Measurements from ENCODE around the gene CCNA1.

The CCNA1 gene

DNA sequence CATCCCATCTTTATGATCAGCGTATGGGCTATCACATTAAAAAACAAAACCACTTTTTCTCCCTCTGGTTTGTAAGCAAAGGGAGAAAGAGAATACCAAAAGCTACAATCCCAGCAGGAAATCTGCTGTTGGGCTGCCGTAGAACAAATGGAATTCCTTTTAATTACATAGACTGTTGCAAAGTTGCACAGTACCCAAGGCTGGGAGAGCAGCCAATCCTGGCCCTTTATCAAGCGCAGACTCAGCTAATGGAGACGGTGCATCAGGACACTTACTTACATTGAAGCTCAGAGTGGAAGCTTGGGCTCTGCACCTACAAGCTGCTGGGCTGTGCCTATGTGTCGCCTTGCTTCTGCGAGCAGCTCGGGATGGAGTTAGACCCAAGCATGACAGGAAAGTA lies 15.2 kb downstream of the CCNA1 start:
- H3K27ac ChIP-seq (ENCODE audit: extremely low read depth, low read depth, low read length) = no peak overlapping the region
- POLR2A ChIA-PET = no interaction called here
- TF ChIP-seq ZBTB17 (tag by site-specific recombination; IDR thresholded peaks at IDR 0.05) (no peak), OSR2 (tag by site-specific recombination; IDR thresholded peaks at IDR 0.05) (no peak), GLIS2 (tag by site-specific recombination; IDR thresholded peaks at IDR 0.05) (no peak), ZFP3 (tag by site-specific recombination; IDR thresholded peaks at IDR 0.05; ENCODE audit: low read depth) (no peak), ZNF610 (tag by site-specific recombination; IDR thresholded peaks at IDR 0.05; ENCODE audit: borderline replicate concordance) (no peak), ZNF112 (tag by site-specific recombination; IDR thresholded peaks at IDR 0.05) (no peak), ZNF341 (tag by site-specific recombination; IDR thresholded peaks at IDR 0.05; ENCODE audit: low read depth) (no peak), ZNF354C (tag by site-specific recombination; IDR thresholded peaks at IDR 0.05; ENCODE audit: borderline replicate concordance, low read depth) (no peak), ZNF16 (tag by site-specific recombination; IDR thresholded peaks at IDR 0.05; ENCODE audit: low read depth) (no peak), KLF7 (tag by site-specific recombination; IDR thresholded peaks at IDR 0.05; ENCODE audit: borderline replicate concordance) (no peak), ZNF530 (tag by site-specific recombination; IDR thresholded peaks at IDR 0.05; ENCODE audit: low read depth) (no peak)
- TF ChIP-seq, protein P1, sequence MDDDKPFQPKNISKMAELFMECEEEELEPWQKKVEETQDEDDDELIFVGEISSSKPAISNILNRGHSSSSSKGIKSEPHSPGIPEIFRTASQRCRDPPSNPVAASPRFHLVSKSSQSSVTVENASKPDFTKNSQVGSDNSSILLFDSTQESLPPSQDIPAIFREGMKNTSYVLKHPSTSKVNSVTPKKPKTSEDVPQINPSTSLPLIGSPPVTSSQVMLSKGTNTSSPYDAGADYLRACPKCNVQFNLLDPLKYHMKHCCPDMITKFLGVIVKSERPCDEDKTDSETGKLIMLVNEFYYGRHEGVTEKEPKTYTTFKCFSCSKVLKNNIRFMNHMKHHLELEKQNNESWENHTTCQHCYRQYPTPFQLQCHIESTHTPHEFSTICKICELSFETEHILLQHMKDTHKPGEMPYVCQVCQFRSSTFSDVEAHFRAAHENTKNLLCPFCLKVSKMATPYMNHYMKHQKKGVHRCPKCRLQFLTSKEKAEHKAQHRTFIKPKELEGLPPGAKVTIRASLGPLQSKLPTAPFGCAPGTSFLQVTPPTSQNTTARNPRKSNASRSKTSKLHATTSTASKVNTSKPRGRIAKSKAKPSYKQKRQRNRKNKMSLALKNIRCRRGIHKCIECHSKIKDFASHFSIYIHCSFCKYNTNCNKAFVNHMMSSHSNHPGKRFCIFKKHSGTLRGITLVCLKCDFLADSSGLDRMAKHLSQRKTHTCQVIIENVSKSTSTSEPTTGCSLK (tag by site-specific recombination; IDR thresholded peaks at IDR 0.05) = no peak
- TF ChIP-seq, protein P2, sequence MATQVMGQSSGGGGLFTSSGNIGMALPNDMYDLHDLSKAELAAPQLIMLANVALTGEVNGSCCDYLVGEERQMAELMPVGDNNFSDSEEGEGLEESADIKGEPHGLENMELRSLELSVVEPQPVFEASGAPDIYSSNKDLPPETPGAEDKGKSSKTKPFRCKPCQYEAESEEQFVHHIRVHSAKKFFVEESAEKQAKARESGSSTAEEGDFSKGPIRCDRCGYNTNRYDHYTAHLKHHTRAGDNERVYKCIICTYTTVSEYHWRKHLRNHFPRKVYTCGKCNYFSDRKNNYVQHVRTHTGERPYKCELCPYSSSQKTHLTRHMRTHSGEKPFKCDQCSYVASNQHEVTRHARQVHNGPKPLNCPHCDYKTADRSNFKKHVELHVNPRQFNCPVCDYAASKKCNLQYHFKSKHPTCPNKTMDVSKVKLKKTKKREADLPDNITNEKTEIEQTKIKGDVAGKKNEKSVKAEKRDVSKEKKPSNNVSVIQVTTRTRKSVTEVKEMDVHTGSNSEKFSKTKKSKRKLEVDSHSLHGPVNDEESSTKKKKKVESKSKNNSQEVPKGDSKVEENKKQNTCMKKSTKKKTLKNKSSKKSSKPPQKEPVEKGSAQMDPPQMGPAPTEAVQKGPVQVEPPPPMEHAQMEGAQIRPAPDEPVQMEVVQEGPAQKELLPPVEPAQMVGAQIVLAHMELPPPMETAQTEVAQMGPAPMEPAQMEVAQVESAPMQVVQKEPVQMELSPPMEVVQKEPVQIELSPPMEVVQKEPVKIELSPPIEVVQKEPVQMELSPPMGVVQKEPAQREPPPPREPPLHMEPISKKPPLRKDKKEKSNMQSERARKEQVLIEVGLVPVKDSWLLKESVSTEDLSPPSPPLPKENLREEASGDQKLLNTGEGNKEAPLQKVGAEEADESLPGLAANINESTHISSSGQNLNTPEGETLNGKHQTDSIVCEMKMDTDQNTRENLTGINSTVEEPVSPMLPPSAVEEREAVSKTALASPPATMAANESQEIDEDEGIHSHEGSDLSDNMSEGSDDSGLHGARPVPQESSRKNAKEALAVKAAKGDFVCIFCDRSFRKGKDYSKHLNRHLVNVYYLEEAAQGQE (tag by site-specific recombination; IDR thresholded peaks at IDR 0.05) = no peak
- TF ChIP-seq, protein P3, sequence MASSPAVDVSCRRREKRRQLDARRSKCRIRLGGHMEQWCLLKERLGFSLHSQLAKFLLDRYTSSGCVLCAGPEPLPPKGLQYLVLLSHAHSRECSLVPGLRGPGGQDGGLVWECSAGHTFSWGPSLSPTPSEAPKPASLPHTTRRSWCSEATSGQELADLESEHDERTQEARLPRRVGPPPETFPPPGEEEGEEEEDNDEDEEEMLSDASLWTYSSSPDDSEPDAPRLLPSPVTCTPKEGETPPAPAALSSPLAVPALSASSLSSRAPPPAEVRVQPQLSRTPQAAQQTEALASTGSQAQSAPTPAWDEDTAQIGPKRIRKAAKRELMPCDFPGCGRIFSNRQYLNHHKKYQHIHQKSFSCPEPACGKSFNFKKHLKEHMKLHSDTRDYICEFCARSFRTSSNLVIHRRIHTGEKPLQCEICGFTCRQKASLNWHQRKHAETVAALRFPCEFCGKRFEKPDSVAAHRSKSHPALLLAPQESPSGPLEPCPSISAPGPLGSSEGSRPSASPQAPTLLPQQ (tag by site-specific recombination; IDR thresholded peaks at IDR 0.05) = no peak
- no peak overlapping the region for H3K4me3 ChIP-seq (ENCODE audit: low read depth, low read length)
- no peaks in the 10 kb centered on the region for H3K9me3 ChIP-seq (ENCODE audit: control insufficient read depth, insufficient read depth, low read depth, low read length)
- no peaks in the 10 kb centered on the region for H3K4me1 ChIP-seq (ENCODE audit: control insufficient read depth, insufficient read depth, low read length)
- CTCF ChIA-PET = interaction anchor here (0.6 kb wide), 1 partner anchor 30 kb away, joined by 3 read pairs; no protein-coding TSS in a partner anchor
- H3K36me3 ChIP-seq (ENCODE audit: control insufficient read depth in 2 of 2, insufficient read depth in 1 of 2, low read length in 2 of 2) = no peaks in the 10 kb centered on the region

DNA sequence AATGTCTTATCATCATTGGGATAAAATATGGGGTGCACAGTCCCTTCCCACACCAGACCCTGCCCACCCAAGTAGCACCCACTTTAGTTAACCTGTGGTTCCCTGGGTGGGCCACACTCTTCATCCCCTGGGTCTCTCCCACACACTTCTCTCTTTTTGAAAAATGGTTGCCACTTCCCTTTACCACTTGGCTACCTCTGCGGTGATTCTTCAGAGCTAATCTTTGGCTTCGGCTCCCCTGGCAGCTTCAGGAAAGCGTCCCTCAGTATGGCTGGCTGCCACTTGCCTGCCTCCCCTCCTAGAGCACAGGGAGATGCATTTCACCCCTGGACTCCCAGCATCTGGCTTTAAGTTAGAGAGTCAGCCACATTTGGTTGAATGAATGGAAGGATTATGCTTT lies 18.2 kb downstream of the CCNA1 start:
- CTCF ChIA-PET = interaction anchor here (0.6 to 0.7 kb wide), 6 partner anchors 28 to 388 kb away, joined by 3 to 8 read pairs (median 4); no protein-coding TSS in a partner anchor
- H3K4me3 ChIP-seq (ENCODE audit: low read depth, low read length) = no peak overlapping the region
- POLR2A ChIA-PET = no interaction called here
- H3K9me3 ChIP-seq (ENCODE audit: control insufficient read depth, insufficient read depth, low read depth, low read length) = no peaks in the 10 kb centered on the region
- H3K36me3 ChIP-seq (ENCODE audit: control insufficient read depth in 2 of 2, insufficient read depth in 1 of 2, low read length in 2 of 2) = no peaks in the 10 kb centered on the region
- no peaks in the 10 kb centered on the region for H3K4me1 ChIP-seq (ENCODE audit: control insufficient read depth, insufficient read depth, low read length)
- no peak overlapping the region for H3K27ac ChIP-seq (ENCODE audit: extremely low read depth, low read depth, low read length)
- TF ChIP-seq HOXC10 (CRISPR knock-in tag; IDR thresholded peaks at IDR 0.05) = no peak
- TF ChIP-seq, protein P4, sequence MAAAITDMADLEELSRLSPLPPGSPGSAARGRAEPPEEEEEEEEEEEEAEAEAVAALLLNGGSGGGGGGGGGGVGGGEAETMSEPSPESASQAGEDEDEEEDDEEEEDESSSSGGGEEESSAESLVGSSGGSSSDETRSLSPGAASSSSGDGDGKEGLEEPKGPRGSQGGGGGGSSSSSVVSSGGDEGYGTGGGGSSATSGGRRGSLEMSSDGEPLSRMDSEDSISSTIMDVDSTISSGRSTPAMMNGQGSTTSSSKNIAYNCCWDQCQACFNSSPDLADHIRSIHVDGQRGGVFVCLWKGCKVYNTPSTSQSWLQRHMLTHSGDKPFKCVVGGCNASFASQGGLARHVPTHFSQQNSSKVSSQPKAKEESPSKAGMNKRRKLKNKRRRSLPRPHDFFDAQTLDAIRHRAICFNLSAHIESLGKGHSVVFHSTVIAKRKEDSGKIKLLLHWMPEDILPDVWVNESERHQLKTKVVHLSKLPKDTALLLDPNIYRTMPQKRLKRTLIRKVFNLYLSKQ (tag by site-specific recombination; IDR thresholded peaks at IDR 0.05; ENCODE audit: borderline replicate concordance) = no peak
- TF ChIP-seq ZNF416 (tag by site-specific recombination; IDR thresholded peaks at IDR 0.05) = no peak
- TF ChIP-seq ZNF501 (tag by site-specific recombination; IDR thresholded peaks at IDR 0.05) = no peak
- no peak for TF ChIP-seq ZNF670 (tag by site-specific recombination; IDR thresholded peaks at IDR 0.05; ENCODE audit: low read depth)
- no peak for TF ChIP-seq ZNF529 (tag by site-specific recombination; IDR thresholded peaks at IDR 0.05; ENCODE audit: insufficient replicate concordance)
- TF ChIP-seq, protein P5, sequence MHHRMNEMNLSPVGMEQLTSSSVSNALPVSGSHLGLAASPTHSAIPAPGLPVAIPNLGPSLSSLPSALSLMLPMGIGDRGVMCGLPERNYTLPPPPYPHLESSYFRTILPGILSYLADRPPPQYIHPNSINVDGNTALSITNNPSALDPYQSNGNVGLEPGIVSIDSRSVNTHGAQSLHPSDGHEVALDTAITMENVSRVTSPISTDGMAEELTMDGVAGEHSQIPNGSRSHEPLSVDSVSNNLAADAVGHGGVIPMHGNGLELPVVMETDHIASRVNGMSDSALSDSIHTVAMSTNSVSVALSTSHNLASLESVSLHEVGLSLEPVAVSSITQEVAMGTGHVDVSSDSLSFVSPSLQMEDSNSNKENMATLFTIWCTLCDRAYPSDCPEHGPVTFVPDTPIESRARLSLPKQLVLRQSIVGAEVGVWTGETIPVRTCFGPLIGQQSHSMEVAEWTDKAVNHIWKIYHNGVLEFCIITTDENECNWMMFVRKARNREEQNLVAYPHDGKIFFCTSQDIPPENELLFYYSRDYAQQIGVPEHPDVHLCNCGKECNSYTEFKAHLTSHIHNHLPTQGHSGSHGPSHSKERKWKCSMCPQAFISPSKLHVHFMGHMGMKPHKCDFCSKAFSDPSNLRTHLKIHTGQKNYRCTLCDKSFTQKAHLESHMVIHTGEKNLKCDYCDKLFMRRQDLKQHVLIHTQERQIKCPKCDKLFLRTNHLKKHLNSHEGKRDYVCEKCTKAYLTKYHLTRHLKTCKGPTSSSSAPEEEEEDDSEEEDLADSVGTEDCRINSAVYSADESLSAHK (tag by site-specific recombination; IDR thresholded peaks at IDR 0.05) = no peak
